Astrocyte (in vitro differentiated cells and primary cell): ENCODE results near the gene PLXNC1.

Experiments used
- EZH2 ChIP-seq: IDR thresholded peaks from 2 replicates; pipeline ENCODE4 v1.6.1; 2012; ENCODE audit warnings: mild to moderate bottlenecking, low read length, inconsistent platforms; ENCODE audit not compliant: insufficient read depth
- TF ChIP-seq, protein P1 (sequence below): IDR thresholded peaks from 2 replicates; pipeline ENCODE4 v1.5.1; 2011; ENCODE audit warnings: low read depth, mild to moderate bottlenecking, inconsistent platforms, low read length, moderate library complexity; ENCODE audit not compliant: insufficient read depth

DNA sequence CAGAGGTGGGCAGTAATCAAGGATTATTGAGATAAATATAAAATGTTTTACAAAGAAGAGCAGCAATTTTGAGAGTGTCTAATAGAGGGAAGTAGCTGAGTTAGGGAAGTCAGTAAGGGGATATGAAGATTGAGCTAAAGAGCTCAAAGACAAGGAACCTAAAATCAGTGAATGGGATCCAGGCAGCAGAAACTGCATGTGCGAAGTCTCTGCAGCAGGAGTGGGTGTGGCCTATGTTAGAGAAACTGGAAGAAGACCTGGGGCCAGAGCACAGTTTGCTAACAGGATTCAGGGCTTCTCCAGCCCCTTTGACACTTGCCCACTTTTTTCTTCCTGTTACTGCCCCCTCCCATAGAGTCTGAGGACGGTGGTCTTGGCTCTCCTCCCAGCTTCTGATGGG is 36.3 kb upstream of the PLXNC1 start:
- no peak for TF ChIP-seq EZH2
- TF ChIP-seq, protein P1, sequence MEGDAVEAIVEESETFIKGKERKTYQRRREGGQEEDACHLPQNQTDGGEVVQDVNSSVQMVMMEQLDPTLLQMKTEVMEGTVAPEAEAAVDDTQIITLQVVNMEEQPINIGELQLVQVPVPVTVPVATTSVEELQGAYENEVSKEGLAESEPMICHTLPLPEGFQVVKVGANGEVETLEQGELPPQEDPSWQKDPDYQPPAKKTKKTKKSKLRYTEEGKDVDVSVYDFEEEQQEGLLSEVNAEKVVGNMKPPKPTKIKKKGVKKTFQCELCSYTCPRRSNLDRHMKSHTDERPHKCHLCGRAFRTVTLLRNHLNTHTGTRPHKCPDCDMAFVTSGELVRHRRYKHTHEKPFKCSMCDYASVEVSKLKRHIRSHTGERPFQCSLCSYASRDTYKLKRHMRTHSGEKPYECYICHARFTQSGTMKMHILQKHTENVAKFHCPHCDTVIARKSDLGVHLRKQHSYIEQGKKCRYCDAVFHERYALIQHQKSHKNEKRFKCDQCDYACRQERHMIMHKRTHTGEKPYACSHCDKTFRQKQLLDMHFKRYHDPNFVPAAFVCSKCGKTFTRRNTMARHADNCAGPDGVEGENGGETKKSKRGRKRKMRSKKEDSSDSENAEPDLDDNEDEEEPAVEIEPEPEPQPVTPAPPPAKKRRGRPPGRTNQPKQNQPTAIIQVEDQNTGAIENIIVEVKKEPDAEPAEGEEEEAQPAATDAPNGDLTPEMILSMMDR = no peak
